RCC 7860 (cell line): Measurements from ENCODE around the gene SUGT1.
"Not testable (repeated sequence)": the region's sequence is repeated elsewhere in the genome, so short reads cannot be mapped to it uniquely, and the experiment has no call there.

Experiments
- DNase-seq: peaks from one replicate; pipeline ENCODE4 v3.0.0-alpha.2; 2015; ENCODE audit warnings: low spot score
- FAIRE-seq: peaks from 2 replicates; lab custom pipeline; 2012; peaks lifted over from hg19 to GRCh38; lab: Jason Lieb, UNC

Gene SUGT1

GRCh38 chr13:52652196-52652979, at the start of gene SUGT1:
Gene SUGT1, plus strand, starts transcription at chr13:52652836. Its CDS starts 85 bp downstream, at chr13:52652921.
- FAIRE-seq, result peak; percentile 67
- DNase-seq, result peak; percentile 90

GRCh38 chr13:52603316-52603715, 49.3 kb upstream of the SUGT1 start:
- DNase-seq, FAIRE-seq: not testable (repeated sequence)

- FAIRE-seq, result not testable (repeated sequence)
Observed at GRCh38 chr13:52606126-52606525, 46.5 kb upstream of the SUGT1 start.

GRCh38 chr13:52606795-52607194, 45.8 kb upstream of the SUGT1 start:
- not testable (repeated sequence) for DNase-seq, FAIRE-seq

More at GRCh38 chr13:52606126-52606525, 46.5 kb upstream of the SUGT1 start:
- not testable (repeated sequence) for DNase-seq

GRCh38 chr13:52608184-52608583, 44.5 kb upstream of the SUGT1 start:
- DNase-seq, FAIRE-seq: not testable (repeated sequence)

DNA sequence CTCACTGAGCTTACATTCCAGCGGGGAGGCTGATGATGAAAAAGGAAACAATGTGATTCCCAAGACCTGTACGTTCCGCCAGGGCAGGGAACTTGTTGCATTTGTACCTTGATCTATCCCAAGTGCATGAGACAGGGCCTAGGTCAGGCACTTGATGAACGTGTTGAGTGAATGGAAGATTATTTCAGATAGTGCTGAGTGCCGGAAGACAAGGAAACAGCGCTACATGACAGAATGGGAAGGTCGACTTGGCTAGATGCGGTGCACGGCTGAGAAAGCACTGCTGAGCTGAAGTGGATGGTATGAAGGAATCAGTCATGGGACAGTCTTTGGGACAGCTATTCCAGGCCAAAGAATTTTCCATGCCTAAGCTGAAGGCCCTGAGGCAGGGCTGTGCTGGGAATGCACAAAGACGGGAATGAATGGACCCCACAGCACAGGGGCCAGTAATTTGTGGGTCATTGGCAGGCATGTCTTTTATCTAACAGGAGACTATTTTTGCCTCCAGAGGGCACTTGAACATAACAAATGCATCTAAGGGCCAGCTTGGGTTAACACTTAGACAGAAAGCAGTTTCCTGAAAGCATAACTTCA, 43.5 kb upstream of the SUGT1 start:
- not testable (repeated sequence) for FAIRE-seq, DNase-seq

GRCh38 chr13:52610158-52610557, 42.5 kb upstream of the SUGT1 start:
- not testable (repeated sequence) for FAIRE-seq, DNase-seq

DNA sequence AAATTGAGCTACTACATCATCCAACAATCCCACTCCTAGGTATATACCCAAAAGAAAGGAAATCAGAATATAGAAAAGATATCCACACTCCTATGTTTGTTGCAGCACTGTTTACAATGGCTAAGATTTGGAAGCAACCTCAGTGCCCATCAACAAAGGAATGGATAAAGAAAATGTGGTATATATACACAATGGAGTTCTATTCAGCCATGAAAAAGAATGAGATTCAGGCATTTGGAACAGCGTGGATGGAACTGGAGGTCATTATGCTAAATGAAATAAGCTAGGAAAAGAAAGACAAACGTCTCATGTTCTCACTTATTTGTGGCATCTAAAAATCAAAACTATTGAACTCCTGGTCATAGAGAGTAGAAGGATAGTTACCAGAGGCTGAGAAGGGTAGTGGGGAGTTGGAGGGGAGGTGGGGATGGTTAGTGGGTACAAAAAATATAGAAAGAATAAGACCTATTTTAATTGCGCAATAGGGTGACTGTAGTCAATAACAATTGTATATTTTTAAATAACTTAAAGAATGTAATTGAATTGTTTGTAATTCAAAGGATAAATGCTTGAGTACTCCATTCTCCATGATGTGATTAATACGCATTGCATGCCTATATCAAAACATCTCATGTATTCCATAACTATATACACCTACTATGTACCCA, 37.4 kb upstream of the SUGT1 start:
- DNase-seq (no peak), FAIRE-seq (no peak)

GRCh38 chr13:52615812-52616211, 36.8 kb upstream of the SUGT1 start:
- DNase-seq, result no peak
- FAIRE-seq, result no peak

DNA sequence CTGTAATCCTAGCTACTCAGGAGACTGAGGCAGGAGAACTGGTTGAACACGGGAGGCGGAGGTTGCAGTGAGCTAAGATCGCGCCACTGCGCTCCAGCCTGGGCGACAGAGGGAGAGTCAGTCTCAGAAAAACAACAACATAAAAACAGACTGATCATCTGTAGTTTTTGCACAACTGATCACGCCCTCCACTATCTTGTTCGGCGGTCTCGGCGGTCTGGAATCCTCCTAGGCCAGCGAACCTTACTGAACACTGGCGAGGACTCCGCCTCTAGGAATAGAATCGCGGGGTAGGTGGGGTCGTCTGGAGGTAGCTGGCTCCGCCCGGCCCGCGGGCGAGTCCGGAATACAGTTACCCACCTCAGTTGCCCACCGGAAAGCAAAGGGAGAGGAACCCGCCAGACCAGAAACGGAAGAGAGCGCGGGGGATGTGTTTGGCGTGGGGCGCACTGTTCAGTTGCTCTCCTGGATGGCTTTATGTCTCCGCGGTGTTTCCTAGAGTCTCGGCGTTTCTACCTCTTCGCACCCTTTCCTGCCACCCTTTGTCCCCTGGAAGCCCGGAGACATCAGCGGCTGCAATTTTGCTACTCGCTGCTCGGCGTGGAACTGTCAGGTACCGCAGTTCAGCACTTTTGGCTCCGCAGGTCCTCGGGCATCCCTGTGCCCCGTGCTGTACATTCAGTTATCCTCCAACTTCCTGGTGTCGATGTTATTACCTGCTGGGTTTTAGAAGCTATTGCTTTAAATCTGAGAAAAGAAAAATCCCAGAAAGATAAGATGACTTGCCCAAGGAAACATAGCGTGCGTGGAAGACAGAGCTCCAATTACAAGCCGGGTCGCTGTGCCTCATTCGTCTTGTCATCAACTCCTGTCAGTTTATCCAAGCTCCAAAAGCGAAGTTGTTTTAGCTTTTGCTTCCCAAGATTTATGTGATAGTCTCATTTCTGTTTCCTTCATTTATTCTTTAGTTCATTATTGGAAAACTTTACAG, 35.3 kb upstream of the SUGT1 start:
- FAIRE-seq (no peak), DNase-seq (peak; percentile 74)

- FAIRE-seq, DNase-seq: not testable (repeated sequence)
Observed at GRCh38 chr13:52631083-52631690, 21.4 kb upstream of the SUGT1 start.

DNA sequence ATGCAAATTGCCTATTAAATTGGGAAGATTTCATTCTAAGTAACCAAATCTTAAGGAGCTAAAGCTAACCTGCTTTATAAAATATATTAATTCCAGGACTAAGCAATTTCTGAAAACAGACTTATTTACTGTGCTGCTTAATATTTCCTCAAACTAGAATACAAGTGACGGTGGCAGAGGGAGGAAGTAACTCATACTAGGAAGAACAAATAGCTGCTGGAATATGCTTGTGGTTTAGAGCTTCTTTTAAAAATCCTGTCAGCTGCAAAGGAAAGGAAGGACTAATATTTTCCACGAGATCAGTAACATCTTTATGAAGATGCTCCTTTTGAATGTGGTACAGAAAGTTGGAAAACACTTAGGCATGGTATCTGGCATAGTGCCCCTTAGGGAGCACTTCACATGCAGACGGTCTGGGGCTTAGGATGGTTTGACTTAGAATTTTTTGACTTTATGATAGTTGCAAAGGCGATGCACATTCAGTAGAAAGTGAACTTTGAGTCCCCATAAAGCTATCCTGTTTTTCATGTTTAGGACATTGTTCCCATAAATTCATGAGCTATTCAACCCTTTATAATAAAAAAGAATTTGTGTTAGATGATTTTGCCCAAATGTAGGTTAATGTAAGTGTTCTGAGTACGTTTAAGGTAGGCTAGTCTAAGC, 13.8 kb upstream of the SUGT1 start:
- no peak for FAIRE-seq
- DNase-seq, result no peak

GRCh38 chr13:52642131-52642530, 10.5 kb upstream of the SUGT1 start, which contains the start of gene HNRNPA1L2:
Gene HNRNPA1L2, plus strand, starts transcription at chr13:52642431. Its CDS starts 62 bp downstream, at chr13:52642493.
- FAIRE-seq (no peak), DNase-seq (no peak)

GRCh38 chr13:52644108-52644507, 8.5 kb upstream of the SUGT1 start:
- no peak for FAIRE-seq
- no peak for DNase-seq

GRCh38 chr13:52646967-52647366, 5.7 kb upstream of the SUGT1 start:
- DNase-seq (no peak), FAIRE-seq (no peak)

DNA sequence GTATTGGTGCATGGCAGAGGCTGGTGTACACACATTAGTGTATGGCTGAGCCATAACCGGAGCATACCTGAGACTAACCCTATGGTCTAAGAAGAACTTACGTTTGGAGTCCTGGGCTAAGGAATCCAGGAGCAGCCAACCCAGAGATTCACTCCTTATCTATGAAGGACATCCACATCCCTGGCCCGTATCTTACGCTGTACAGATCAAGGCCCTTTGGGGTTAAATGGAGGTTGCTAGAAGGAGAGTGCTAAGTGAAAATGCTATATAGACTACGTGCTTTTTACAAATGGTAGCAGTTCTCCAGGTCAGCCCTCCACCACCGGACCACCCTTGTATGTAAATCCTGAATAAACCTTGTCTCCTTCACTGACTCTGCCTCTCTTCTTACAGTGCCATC, 1.9 kb upstream of the SUGT1 start:
- DNase-seq (no peak), FAIRE-seq (no peak)

GRCh38 chr13:52651897-52652195, 790 bp upstream of the SUGT1 start:
- DNase-seq (no peak), FAIRE-seq (no peak)

- DNase-seq (no peak), FAIRE-seq (no peak)
Observed at GRCh38 chr13:52652980-52653303, 306 bp downstream of the SUGT1 start.

DNA sequence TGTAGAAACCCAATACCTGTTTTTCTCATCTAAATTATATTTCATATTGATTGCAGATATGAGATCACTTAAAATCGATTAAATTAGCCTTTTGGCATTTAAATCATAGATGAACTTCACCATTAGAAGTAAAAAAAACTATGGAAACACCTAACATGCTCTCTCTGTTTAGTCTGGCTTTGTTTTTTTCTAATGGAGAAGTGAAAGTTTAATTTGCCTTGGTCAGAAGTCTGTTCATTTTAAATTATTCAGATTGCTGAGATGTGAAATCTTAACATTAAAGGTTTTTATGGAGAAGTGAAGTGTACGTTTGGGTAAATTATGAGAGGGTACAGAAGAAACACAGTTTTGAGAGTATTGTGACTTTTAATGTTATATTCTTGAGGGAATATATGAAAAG, 6.7 kb downstream of the SUGT1 start:
- DNase-seq (no peak), FAIRE-seq (no peak)

GRCh38 chr13:52664272-52664671, 11.6 kb downstream of the SUGT1 start:
- FAIRE-seq (no peak), DNase-seq (no peak)
